GM19395 (cell line): ENCODE data around the gene CACUL1.
A peak's percentile ranks its signal among the peaks of the same experiment; 100 is the strongest.
"Not testable (repeated sequence)": the region's sequence is repeated elsewhere in the genome, so short reads cannot be mapped to it uniquely, and the experiment has no call there.

ENCODE experiments used
- ATAC-seq: cut with Tn5 transposase; IDR thresholded peaks from one replicate; pipeline ENCODE4 v1.9.1; 2021; ENCODE audit warnings: mild to moderate bottlenecking, moderate library complexity; ENCODE audit not compliant: unreplicated experiment

The CACUL1 gene

DNA sequence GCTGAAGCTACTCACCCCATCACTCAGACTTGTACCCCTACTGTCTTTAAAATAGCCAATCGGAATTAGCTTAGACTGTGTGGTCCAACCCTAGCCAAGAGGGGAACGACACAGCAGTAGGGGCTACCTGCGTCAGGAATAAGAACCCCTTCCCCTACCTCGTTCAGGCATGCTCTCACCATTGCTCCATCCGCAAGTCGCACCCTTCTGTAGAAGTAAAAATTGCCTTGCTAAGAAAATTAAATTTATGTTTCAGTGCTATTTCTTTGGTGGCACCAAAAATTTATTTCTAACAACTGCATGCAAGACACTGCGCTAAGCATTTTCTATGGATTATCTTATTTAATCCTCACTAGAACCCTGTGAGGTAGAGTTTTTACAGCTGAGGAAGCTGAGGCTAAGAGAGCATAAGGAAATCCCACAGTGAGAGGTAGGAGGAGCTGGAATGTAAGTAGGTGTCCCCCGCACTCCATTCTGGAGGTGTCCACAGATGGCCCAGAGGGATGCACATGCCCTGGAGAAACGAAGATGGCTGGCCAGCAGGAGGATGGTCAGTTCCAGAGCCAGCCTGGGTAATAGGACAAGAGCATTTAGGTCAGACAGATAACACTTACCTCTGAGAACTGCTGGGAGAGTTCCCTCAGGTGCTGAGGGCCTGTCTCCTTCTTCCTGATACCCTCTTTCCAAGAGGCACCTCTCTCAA is 15.3 kb upstream of the CACUL1 start:
- no peak for ATAC-seq

DNA sequence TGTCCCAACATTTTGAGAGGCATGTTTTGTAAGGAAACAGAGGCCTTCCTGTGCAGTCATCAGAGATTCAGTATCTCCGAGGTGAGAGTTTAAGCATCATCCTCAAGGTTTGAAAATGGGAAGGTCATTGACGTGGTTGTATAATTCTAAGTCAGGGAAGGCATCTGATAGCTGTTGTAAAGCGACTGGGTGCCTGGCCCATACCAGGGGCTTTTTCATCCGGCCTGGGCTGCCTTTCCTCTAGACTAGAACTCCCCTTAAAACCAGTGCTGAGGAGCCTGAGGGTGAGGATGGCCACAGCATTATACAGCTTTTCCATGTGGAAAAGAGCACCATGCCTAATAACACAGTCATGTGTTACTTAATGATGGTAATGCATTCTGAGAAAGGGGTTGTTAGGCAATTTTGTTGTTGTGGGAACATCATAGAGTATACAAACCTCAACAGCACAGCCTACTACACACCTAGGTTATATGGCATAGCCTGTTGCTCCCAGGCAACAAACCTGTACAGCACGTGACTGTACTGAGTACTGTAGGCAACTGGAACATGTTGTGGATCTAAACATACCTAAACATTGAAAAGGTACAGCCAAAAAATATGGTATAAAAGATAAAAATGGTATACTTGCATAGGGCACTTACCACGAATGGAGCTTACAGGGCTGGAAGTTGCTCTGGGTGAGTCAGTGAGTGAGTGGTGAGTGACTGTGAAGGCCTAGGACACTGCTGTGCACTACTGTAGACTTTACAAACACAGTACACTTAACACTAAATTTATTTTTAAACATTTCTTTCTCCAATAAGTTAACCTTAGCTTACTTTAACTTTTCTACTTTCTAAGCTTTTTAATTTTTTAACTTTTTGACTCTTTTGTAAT is 13.5 kb upstream of the CACUL1 start:
- no peak for ATAC-seq

DNA sequence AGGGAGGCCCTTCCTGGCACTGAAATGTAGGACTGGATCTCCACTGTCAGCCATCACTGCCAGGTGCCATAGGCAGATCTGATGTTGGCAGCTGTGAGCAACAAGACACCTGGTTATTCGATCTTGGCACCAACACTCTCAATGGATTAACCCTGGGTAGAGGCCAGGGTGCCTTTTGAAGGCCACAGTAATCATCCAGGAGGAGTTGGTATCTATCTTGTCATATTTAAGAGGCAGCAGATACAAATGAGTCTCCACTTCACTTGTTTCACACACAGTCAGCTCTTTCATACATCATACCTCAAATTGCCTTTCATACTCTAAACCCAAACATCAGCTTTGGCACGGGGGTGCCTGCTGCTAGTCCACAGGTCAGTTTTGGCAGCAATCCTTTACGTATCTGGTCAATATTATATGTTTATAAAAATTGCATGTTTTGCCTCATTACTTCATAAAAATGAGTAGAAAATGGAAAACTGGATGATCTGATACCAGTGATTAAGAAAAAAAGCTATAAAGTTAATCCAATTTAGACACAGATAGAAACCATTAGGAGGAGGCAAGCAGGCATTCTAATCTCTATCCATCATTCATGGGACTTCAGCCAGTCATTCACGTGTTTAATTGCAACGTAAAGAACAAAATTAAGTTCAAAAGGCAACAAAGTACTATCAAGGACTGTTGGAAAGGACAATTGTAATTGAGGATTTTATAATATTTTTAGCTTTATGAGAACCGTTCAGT is 12.7 kb upstream of the CACUL1 start:
- ATAC-seq = no peak

DNA sequence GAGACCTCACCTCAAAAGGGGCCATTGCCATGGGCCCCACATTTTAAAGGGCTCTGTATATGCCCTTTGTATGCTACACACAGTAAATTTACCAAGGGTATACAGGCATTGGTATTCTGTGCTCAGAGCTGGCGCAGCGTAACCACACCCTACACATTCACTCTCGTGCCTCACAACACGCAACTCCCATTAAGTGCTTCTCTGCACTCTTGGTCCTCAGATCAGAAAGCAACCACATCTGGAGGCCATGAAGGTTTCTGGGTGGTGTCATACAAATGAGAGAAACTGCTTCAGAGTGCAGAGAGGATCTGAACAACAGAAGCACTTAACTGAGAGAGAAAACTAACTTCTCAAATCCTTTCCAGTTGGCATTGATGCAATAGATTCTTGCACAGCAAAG is 9.4 kb upstream of the CACUL1 start:
- ATAC-seq = no peak

DNA sequence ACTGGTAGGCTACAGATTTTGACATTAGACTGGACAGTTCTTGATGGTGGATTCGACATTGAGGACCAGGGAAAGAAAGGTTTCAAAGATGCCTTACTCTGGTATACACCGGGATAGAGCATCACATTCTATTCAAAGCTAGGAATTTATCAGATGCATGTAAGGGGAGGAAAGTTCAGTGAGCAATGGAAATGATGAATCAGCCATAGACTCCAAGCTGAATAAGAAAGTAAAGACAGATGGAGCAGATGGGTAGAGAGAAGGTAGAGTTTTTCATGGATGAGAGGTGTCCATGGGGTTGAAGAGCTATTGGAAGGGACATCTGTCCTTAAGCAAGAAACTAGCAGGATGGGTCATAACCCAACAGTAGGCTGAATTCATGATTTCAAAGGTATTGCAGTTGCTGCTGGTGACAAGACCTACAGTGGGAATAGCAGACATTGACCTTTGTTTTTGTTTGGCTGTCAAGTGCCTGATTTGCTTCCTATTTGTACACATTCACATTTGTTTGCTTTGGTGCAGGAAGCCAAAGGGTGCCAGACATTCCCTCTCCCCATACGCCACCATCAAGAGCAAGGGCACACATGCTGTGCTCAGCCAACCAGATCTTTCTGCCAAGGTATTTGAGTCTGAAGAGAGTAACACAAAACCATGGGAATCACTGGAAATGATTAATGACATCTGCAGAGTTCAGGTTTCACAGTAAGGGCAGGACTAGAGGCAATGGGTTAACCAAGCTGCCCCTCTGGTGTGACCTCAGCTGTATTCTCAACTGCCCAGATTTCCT is 8.6 kb upstream of the CACUL1 start:
- no peak for ATAC-seq

DNA sequence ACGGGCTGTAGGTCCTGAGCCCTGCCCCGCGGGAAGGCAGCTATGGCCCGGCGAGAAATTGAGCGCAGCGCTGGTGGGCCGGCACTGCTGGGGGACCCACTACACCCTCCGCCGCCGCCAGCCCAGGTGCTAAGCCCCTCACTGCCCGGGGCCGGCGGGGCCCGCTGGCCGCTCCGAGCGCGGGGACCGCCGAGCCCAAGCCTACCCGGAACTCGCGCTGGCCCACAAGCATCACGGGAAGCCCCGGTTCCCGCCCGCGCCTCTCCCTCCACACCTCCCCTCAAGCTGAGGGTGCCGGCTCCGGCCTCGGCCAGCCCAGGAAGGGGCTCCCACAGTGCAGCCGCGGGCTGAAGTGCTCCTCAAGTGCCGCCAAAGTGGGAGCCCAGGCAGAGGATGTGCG is 5.5 kb upstream of the CACUL1 start:
- no peak for ATAC-seq

GRCh38 chr10:118758449-118758848 is 3.7 kb upstream of the CACUL1 start:
- no peak for ATAC-seq

- ATAC-seq = peak; percentile 23
Observed at GRCh38 chr10:118754229-118754555, 578 bp downstream of the CACUL1 start.

GRCh38 chr10:118753331-118754228 is 1.2 kb downstream of the CACUL1 start:
- ATAC-seq = peak; percentile 25

DNA sequence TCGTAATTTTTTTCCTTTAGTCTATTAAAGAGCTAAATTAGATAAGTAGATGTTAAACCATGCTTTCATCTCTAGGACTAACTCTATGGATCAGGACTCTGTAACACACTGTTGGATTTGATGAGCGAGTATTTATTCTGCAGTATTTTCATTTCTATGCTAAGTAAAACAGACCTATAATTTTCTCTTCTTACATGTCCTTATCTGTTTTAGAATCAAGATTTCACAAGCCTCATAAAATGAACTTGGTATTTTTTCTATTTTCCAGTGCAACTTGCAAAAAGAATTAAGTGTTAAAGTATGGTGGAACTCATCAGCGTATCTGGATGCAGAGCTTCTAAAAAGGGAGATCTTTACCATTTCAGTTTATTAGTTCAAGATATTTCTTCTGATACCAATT is 2.4 kb downstream of the CACUL1 start:
- ATAC-seq = no peak

DNA sequence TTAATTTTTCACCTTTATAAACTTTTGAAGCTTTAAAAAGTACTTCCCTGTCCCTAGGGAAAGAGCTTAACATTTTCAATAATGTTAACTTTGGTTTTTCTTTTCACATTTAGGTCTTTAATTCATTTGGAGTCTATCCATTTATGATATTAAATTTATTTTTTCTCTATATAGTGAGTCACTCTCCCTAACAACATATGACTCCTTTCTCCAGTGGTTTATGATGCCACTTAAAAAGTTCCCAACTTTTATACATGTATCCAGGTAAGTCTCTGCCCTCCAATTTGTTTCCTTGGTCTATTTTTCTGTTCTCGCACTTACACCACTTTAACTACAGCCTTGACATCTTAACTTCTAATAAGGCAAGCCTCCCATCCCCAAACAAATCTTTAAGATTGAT is 3.5 kb downstream of the CACUL1 start:
- ATAC-seq = no peak

DNA sequence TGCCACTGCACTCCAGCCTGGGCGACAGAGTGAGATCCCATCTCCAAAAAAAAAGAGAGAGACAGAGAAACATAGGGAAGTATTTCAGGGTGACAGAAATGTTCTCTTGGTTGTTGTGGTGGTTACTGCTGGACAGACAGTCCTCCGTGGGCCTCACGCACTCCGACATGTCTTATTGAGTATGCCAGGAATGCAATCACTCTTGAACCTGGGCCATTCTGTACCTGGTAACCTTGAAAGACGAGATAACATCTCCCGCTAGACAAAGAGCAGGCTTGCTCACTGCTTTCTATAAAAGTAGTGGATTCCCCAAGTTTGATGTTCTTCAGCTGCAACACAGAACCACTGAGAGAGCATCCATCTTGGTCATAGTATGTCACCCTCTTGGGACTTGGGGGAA is 6.7 kb downstream of the CACUL1 start:
- ATAC-seq = no peak

GRCh38 chr10:118746246-118746645 is 8.5 kb downstream of the CACUL1 start:
- ATAC-seq = no peak

DNA sequence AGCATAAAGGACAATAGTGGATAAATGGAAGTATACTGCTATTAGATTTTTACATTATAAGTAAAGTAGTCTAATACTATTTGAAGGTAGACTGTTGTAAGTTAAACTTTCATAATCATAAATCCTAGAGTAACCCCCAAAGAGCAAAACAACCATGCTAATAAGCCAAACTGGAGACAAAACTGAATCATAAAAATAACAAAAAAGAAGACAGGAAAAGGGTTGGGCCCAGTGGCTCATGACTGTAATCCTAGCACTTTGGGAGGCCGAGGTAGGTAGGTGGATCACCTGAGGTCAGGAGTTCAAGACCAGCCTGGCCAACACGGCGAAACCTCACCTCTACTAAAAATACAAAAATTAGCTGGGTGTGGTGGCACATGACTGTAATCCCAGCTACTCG is 9.7 kb downstream of the CACUL1 start:
- no peak for ATAC-seq

- ATAC-seq = not testable (repeated sequence)
Observed at GRCh38 chr10:118744346-118744918, 10.3 kb downstream of the CACUL1 start.

GRCh38 chr10:118742782-118743181 is 12.0 kb downstream of the CACUL1 start:
- no peak for ATAC-seq

GRCh38 chr10:118742032-118742431 is 12.7 kb downstream of the CACUL1 start:
- no peak for ATAC-seq

- ATAC-seq = no peak
Observed at GRCh38 chr10:118738406-118738805, 16.4 kb downstream of the CACUL1 start.

DNA sequence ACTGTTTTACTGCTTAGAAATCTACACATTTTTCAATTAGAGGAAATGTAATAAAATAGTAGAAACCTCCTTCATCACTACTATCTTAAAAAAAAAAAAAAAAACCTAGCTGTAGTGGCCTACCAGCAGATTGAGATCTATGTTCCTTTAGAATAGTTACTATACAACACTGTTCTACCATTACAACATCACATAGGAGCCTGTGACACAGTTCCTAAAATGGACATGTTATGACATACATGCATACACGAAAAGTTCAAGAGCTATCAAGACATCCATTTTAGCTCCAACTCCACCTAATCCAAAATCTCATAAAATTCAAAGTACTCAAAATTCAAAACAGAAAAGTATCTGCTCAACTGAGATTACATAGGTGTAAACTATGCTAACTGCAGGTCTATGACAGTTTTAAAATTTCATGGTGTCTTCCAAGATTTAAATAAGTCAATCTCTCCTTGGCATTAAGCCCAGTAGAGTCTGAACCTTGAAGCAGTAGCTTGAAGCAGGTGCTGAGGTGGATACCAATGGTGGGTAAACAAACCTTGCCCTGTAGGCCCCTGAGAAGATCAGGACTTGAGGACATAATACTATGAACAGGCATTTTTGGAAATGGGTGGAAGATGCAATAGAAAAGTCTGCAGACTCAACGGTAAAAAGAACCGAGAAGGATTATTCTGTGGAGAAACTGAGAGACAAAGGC is 17.0 kb downstream of the CACUL1 start:
- ATAC-seq = no peak
